HL-60/S4 treated with retinoic acid at 250 ng/mL for 4 days and 3 days (cell line): ENCODE results near the gene ZIC5.
"Not testable (repeated sequence)": the region's sequence is repeated elsewhere in the genome, so short reads cannot be mapped to it uniquely, and the experiment has no call there.

Experiments
- in situ Hi-C: fragments of 300-500 bp; cut with MboI; formaldehyde crosslinking; loops from 2 replicates; pipeline ENCODE4 v1.7.0; 2022; ENCODE audit warnings: low sequenced_read_pairs

Gene ZIC5

GRCh38 chr13:99960663-99961311 is 10.8 kb downstream of the ZIC5 start:
- in situ Hi-C loops: no loop called here

DNA sequence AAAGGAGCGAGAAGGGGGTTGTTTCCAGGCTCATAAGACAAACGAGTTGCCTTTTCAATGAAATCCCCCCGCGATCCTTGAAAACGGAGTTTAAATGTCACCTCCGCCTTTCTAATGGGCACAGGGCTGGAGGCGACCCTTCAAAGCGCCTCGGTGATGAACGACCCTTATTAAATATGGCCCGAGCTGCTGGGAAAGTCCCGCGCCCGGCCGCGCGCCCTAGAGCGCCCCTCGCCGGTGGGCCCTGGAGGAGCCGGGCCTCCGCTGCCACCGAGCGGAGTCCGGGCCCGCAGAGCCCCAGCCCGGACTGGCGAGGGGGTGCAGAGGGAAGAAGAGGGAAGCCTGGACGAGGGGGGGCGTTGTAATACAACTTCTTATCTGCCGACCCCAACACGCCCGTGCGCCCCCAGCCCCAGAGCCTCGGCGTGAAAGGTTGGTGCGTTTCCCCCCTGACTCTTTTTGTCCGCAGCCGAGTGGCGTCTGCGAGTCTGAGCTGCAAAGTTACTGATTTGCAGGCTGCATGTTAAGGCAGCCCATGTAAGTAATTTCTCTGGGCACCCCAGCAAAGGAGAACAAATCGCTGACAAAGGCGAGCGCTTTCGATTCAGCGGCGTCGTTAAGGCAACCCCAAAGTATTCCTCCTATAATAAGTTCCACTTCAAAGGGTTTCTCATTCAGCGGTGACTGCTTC is 11.9 kb downstream of the ZIC5 start:
- in situ Hi-C loops: no loop called here

DNA sequence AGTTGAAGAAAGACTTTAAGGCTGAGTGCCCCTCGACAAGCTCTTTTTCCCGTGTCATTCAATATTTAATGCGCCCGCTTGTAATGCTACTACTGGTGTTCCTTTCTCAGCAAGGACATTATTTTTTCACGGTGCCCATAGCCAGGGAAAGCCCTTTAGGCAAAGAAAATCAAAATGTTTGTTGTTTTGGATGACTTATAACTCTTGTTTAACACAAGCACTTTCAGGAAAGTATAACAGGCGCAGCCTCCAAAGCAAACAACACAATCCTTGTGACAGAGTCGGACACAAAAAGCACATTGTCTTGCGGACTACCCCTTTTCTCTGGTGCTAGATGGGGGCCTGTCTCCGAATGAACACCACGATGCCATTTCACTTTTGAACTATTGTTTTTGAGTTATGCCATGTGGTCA is 12.4 kb downstream of the ZIC5 start:
- in situ Hi-C loops: no loop called here

DNA sequence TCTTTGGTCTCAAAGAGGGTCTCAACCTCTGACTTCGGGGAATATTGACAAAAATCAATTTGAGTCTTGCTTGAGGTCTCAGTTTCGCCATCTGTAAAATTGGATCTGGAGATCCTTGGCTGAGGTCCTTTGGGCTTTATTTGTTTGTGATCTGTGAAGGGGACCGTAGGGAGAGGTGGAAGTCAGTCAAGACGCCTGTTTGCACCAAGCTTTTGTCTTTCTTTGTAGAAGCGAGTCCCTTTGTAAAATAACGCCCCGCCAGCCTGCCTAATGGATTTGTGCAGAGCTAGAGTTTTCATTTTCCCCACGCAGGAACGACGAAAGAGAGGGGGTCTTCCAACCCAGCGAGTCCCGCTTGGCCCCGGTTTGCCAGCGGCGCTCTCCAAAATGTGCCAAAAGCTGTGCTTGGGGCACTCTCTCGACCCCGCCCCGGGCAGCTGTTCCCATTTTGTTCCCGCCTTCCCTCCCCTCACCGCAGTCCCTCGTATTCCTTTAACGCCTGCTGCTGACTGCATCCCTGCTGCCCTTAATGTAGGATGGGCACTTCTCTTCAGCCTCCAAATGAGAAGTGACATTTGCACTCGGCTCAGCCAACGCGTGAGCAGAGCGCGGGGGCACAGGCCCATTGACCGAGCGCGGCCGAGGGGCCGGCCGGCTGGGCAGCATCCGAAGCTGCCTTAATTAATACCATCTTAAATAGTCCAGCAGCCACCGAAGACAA is 13.0 kb downstream of the ZIC5 start:
- in situ Hi-C loops: no loop called here

DNA sequence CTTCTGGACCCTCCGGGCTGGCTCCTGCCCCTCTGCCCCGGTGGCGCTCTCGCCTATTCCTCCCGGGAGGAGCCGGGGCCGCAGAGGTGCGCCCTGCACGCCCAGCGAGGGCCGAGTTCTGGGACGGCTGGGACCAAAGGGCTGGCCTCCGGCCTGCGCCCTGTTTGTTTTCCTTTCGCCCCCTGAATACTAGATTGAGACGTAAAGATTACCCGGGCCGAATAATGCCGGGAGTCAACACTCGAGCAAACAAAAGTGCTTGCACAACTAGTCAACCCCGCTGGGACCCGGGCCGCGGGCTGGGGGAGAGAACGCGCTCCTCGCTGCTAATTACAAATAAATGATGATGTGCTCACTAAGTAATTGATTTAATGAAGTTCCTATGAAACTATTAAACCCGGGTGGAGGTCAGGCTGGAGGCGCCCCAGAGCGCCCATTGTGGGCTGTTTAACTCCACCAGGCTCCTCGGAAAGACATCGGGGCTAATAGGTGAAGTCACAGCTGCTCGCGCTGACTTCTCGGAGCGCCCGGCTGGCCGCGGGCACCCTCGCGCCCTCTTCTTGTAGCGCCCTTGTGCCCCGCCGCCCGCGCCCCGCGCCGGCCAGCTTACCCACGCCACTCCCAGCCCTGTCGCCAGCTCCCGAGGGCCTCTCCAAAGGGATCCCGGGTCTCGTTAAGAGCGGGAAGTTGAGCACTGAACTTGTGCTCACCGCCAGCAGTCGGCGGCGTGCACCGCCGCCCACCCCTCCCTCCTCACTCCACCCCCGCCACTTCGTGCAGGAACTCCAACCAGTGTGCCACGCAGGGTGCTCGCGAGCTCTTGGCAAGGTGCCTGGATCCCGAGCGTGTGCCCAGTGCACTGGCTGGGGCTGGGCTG is 14.9 kb downstream of the ZIC5 start:
- in situ Hi-C loops: no loop called here

DNA sequence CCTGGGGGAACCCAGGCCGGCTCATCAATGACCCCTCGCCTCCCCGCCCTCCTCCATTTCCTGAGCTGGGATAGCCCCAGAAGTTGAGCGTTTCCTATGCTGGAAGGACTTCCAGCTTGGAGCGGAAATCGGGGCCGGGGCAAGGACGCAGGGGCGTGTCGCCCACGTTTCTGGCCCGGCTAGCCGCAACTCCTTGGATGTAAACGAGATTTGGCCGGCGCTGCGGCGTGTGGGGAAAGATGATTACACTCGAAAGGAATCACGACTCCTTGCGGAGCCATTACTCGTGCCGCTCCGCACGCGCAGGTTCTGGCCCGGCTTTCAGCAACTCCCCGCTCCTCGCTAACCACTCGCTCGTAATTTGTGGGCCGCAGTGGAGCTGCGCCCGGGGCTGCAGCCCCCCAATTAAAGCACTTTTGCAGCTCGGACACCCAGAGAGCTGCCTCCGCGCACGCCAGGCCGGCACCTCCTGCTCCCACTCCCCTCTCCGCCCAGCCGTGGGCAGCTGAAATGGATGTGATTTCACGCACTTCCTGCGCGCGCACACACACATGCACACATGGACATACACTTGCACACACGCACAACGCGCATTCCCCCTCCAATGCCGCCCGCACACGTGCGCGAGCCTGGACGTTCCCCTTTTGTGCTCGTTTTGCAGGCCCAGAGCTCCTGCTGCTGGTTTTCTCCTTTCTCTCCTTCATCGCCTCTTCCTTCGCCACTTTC is 15.7 kb downstream of the ZIC5 start:
- in situ Hi-C loops: no loop called here

DNA sequence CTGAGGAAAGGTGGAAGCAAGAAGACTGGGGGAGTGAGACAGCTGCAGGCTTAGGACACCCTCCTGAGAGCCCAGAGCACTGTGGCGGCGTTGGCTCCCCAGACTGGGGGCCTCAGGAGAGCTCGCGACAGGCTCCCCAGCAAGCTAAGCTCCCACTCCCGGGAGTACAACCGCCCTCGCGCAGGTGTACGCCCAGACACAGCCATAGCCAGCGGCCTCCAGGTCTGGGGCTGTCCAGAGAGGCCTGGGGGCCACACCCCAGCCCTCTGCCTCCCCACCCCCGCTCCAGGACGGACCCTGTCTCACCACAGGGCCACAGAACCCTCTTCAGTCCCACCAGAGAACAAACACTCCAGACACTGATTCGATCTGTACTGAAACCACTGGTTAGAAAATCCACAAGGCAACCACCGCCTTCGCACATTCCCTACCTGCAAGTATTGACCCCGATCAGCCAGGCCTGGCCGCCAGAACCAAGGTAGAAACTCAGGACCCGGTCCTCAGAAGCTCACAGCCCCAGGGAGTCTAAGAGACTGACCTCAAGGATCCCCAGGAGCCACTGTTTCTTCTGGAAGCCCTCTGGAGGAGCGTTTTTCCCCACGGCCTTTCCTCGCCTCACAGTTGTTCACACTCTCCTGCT is 16.3 kb downstream of the ZIC5 start:
- in situ Hi-C loops: no loop called here

GRCh38 chr13:99953138-99953755 is 18.3 kb downstream of the ZIC5 start:
- in situ Hi-C loops: no loop called here

- in situ Hi-C loops: not testable (repeated sequence)
Measured at GRCh38 chr13:99951666-99952065, 19.9 kb downstream of the ZIC5 start.

DNA sequence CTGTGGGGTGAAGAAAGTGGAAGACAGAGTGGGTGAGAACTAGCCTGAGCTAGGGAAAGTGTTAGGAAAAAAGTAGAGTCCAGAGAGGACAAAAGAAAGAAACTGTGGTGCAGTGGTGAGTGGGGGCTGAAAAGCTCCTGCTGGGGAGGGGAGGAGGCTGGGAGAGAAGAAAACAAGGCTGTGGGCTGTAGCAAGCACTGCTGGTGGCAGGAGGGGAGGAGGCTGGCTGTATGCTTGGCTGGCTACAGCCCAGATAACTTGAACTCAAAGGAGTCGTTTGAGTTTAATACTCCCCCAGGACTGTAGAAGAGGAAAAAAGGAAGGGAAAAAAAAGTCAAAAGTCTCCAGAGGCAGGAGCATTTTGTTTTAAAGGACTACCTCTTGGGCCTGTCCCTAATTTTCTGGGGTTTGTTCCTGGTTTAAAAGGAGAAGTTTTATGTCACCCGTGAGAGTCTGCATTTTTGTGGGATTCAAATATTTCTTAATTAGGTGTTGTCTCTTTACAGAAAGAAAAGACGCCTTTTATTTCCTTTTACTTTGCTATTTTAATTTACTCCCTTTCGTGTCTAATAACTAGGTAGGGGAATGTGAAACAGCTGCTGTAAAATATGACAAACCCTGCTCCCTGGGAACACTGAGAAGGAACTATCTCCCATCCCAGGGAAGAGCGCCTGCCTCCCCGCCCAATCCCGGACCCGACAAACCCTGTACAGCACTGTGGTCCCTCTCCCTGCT is 21.7 kb downstream of the ZIC5 start:
- in situ Hi-C loops: no loop called here

DNA sequence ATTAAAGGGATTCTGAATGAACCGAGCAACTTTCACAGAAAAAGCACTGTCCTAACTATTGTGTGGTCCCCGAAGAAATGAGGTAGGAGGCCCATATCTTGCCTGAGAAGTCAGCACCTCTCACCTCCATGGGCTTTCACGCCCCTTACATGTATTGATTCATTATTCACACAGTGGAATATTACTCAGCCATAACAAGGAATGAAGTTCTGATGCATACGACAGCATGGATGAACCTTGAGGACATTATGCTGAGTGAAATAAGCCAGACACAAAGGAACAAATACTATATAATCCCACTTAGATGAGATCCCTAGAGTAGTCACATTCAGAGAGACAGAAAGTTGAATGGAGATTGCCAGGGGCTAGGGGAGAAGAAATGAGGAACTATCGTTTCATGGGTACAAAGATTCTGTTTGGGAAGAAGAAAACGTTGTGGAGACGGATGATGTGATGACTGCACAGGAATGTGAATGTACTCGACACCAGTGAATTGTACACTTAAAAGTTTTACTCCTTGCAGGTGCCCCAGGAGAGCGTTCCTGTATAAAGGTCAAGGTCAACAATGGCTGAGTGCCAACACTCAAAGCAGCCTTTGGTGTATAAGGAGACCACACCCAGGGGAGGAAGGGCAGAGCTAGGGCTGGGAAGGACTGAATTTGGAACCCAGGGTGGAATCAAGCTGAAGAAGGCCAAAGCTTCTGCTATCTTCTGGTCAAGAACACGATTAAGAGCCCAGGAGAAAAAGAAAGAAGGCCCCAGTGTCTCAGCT is 22.5 kb downstream of the ZIC5 start:
- in situ Hi-C loops: no loop called here

- in situ Hi-C loops: no loop called here
Measured at GRCh38 chr13:99948411-99948810, 23.2 kb downstream of the ZIC5 start.

DNA sequence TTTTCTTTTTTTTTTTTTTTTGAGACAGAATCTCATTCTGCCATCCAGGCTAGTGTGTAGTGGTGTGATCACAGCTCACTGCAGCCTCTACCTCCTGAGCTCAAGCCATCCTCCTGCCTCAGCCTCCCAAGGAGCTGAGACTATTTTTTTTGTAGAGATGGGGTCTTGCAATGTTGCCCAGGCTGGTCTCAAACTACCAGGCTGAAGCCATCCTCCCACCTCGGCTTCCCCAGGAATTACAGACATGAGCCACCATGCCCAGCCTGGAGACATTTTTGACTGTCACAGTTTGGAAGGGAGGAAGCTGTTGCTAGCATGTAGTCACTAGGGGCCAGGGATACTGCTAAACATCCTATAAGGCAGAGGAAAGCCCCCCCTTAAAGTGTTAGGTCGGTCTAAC is 23.9 kb downstream of the ZIC5 start:
- in situ Hi-C loops: no loop called here

DNA sequence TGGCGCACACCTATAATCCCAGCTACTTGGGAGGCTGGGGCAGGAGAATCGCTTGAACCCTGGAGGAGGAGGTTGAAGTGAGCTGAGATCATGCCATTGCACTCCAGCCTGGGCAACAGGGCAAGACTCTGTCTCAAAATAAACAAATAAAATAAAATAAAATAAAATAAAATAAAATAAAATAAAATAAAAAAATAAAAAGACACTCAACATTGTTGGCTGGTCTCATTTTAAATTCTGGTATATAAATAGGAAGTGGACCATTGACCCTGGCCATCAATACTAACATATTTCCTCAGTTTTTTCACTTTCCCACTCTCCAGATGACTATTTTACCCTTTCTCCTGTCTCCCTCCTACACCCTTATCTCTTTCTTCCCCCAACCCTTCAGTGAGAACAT is 26.1 kb downstream of the ZIC5 start:
- in situ Hi-C loops: not testable (repeated sequence)

DNA sequence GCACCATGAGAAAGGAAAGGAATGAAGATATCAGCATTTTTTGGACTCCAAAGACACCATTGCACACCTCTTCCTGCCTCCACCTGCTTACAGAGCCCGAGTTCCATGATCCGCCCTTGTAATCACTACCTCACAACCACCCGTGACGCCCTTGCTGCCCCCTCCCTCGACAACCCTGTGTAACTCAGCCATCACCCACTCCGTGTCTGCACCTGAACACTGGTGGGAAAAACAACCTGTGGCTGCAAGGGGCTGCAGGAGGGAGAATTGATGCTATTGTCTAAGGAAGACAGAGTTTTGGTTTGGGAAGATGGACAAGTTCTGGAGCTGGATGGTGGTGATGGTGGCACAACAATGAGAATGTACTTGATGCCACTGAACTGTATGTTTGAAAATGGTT is 27.0 kb downstream of the ZIC5 start:
- in situ Hi-C loops: no loop called here

DNA sequence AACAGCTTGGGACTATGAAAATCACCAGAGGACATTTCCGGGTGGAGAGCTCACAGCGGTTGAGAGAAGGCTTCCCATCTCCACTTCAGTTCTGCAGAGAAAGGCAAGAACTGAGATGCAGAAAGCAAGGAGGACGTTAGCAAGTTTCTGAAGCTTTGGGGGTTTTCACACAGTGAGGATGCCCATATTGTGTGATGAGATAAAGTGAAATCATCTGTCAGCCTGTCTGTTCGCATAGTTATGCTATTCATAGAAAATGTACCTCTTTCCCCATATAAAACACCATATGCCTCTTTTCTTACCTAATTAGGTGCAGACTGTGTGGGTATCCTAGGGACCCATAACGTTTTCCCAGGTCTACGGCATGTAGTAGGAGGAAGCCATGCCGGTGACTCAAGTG is 27.5 kb downstream of the ZIC5 start:
- in situ Hi-C loops: no loop called here

- in situ Hi-C loops: no loop called here
Measured at GRCh38 chr13:99941911-99942310, 29.7 kb downstream of the ZIC5 start.

DNA sequence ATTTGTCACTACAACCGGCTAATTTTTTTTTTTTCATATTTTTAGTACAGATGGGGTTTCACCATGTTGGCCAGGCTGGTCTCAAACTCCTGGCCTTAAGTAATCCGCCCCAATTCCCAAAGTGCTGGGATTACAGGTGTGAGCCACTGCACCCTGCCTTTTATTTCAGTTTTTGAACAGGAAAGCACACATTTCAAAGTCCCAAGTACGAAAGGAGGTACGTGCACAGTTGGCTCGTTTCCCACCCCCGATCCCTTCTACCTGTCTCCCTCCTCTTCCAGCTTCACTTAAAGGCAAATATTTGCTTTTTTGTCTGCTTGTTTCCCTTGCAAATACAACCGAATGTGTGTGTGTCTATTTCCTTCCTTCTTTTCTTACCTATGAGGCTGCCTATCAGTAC is 30.5 kb downstream of the ZIC5 start:
- in situ Hi-C loops: no loop called here
